HG02840 (cell line): ENCODE measurements around the gene CPXCR1.
"Not testable (repeated sequence)": the region's sequence is repeated elsewhere in the genome, so short reads cannot be mapped to it uniquely, and the experiment has no call there.

Source experiments
- ATAC-seq: cut with Tn5 transposase; IDR thresholded peaks from one replicate; pipeline ENCODE4 v1.9.1; 2021; ENCODE audit warnings: mild to moderate bottlenecking, moderate library complexity, moderate number of reproducible peaks; ENCODE audit not compliant: unreplicated experiment, low FRiP score

CPXCR1 gene

GRCh38 chrX:88746925-88747324, at the start of gene CPXCR1:
Gene CPXCR1 (plus strand): TSS chrX:88747225. CDS start chrX:88753415, 6,190 bp downstream.
- ATAC-seq: no peak

GRCh38 chrX:88735835-88736234, 11.2 kb upstream of the CPXCR1 start:
- no peak for ATAC-seq

- not testable (repeated sequence) for ATAC-seq
Observed at GRCh38 chrX:88746215-88746614, 810 bp upstream of the CPXCR1 start.

- ATAC-seq: not testable (repeated sequence)
Observed at GRCh38 chrX:88752339-88752738, 5.3 kb downstream of the CPXCR1 start.

GRCh38 chrX:88789825-88790224, 42.8 kb downstream of the CPXCR1 start:
- no peak for ATAC-seq
